Thoracic aorta (tissue), 2 donors: Measurements from ENCODE around the gene VWA8. TPM values are rescaled to one million over a fixed set of nuclear protein-coding genes. Genes with fewer than 3 reads are reported as not detected.
A peak's percentile ranks its signal among the peaks of the same experiment; 100 is the strongest.

Experiments
- ATAC-seq: fragments of 150-250 bp; one replicate; pipeline ENCODE4 v1.8.0; 2017; ENCODE audit warnings: low read depth; ENCODE audit not compliant: insufficient number of reproducible peaks, low FRiP score
- DNase-seq: peaks from one replicate; pipeline ENCODE4 v3.0.0-alpha.2; 2020; ENCODE audit warnings: low spot score
- H3K27ac ChIP-seq, 2 donors: fragments of 200-600 bp; sonication (generic); 1 replicate in 1 of 2; 2 replicates in 1 of 2; pipeline ENCODE4 v1.5.1; 2016; ENCODE audit warnings: mild to moderate bottlenecking in 2 of 2, moderate library complexity in 2 of 2
- H3K27me3 ChIP-seq: fragments of 200-600 bp; sonication (generic); replicated peaks from 2 replicates; pipeline ENCODE4 v1.6.0; 2016; ENCODE audit warnings: mild to moderate bottlenecking; ENCODE audit not compliant: insufficient read depth
- H3K36me3 ChIP-seq: fragments of 200-600 bp; sonication (generic); one replicate; pipeline ENCODE4 v1.5.1; 2016
- H3K4me1 ChIP-seq, 2 donors: fragments of 200-600 bp; sonication (generic); 1 replicate in 1 of 2; 2 replicates in 1 of 2; pipeline versions ENCODE4 v1.5.1 to v1.6.0; 2016; ENCODE audit warnings: low read depth in 2 of 2, mild to moderate bottlenecking in 1 of 2; ENCODE audit not compliant: control insufficient read depth in 1 of 2
- H3K4me3 ChIP-seq: fragments of 200-600 bp; sonication (generic); 2 replicates; pipeline ENCODE4 v1.5.1; 2016; ENCODE audit warnings: mild to moderate bottlenecking
- H3K9me3 ChIP-seq: fragments of 200-600 bp; sonication (generic); 2 replicates; pipeline ENCODE4 v1.5.1; 2016
- CTCF ChIP-seq: fragments of 200-600 bp; sonication (generic); IDR thresholded peaks from one replicate; pipeline ENCODE4 v1.5.1; 2019; ENCODE audit warnings: antibody characterized with exemption
- total RNA-seq, 2 donors: library from RNA; depleted of rRNA; stranded (reverse); fragments of >200 nt; gene quantifications; one replicate each; pipeline versions ENCODE4 v1.1.0 to v1.2.3, GENCODE V29; 2016

The VWA8 gene
- total RNA-seq, 2 donors from 2014 or later, result 19.8 to 25.3 TPM

GRCh38 chr13:41833831-41834230 is 127.1 kb downstream of the VWA8 start:
- H3K9me3 ChIP-seq, result no peaks in the 10 kb centered on the region
- ATAC-seq (no peak), DNase-seq (no peak)
- H3K36me3 ChIP-seq, result no peaks in the 10 kb centered on the region
- peaks cover 10 to 14% of the 10 kb centered on the region in 2 donors for H3K4me1 ChIP-seq
- TF ChIP-seq CTCF, result no peak
- H3K27ac ChIP-seq, result no peak overlapping the region
- H3K27me3 ChIP-seq, result no peaks in the 10 kb centered on the region
- H3K4me3 ChIP-seq, result no peak overlapping the region

- Histone ChIP-seq H3K36me3 (no peaks in the 10 kb centered on the region), H3K4me3 (no peak overlapping the region), H3K9me3 (no peaks in the 10 kb centered on the region), H3K27ac (no peak overlapping the region), H3K27me3 (no peaks in the 10 kb centered on the region), H3K4me1 (peaks cover 10 to 16% of the 10 kb centered on the region in 2 donors)
- TF ChIP-seq CTCF, result no peak
- no peak for ATAC-seq
- no peak for DNase-seq
Observed at GRCh38 chr13:41833201-41833600, 127.7 kb downstream of the VWA8 start.

DNA sequence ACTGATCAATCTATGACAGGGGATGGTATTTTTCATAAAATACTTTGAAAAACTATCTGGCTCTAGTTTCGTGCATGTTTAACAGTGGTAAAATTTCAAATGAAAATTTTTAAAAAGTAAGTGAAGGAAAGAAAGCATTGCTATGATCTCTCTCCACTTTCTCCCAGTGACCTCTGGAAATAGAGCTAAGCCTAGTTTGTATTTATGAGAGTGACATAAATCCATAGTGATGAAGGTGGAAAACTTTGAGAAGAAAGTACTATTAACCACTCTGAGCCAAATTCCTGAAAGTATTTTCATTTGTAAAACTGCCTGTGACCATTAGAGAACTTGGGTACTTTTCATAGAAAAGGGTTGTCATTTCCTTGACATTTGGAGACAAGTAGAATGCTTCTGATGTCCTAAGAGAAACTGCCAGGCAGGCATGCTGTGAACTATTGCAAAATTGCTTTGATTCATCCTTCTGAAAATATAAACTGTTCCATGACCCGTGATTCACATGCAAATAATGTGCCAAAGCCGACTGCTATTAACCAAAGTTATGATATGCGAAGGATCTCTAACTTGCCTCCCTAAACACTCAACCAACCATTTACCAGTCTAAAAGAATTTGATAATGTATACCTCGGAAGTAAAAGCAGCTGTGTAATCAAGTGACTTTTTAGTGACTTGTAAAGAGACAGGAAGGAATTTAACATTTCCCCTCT is 133.2 kb downstream of the VWA8 start:
- peak; percentile 7 for DNase-seq
- H3K27ac ChIP-seq, result peak overlapping the region in 1 of 2 donors; percentile 55
- H3K27me3 ChIP-seq, result no peaks in the 10 kb centered on the region
- H3K9me3 ChIP-seq, result no peaks in the 10 kb centered on the region
- H3K36me3 ChIP-seq, result peaks cover 4% of the 10 kb centered on the region
- ATAC-seq, result peak; percentile 78
- no peak for TF ChIP-seq CTCF
- peak overlapping the region; percentile 19 for H3K4me3 ChIP-seq
- H3K4me1 ChIP-seq, result peaks cover 9 to 18% of the 10 kb centered on the region in 2 donors

DNA sequence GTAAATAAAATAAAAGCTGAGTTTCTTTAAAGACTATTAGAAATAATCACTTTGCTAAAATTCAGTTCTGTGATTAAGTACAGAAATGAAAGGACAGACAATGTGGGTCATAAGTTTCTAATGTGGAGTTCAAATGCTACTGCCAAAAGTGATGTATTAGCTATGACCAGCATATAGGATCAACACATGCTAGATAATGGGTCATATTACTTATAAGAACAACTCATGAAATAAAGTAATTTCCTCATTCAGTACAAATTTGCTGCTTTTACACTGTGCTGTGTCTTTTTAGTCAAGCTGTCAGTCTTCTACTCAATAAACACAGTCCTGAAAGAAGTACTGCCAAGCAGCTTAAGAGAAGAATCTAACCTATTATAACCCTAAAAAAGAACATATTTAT is 135.2 kb downstream of the VWA8 start:
- ATAC-seq, result no peak
- Histone ChIP-seq H3K27me3 (no peaks in the 10 kb centered on the region), H3K27ac (no peak overlapping the region), H3K36me3 (peaks cover 4% of the 10 kb centered on the region), H3K4me1 (peaks cover 9 to 18% of the 10 kb centered on the region in 2 donors), H3K4me3 (no peak overlapping the region), H3K9me3 (no peaks in the 10 kb centered on the region)
- no peak for TF ChIP-seq CTCF
- no peak for DNase-seq

GRCh38 chr13:41823476-41823875 is 137.4 kb downstream of the VWA8 start:
- DNase-seq, result no peak
- no peaks in the 10 kb centered on the region for H3K27me3 ChIP-seq
- H3K27ac ChIP-seq, result no peak overlapping the region
- H3K4me1 ChIP-seq, result peaks cover 9 to 18% of the 10 kb centered on the region in 2 donors
- TF ChIP-seq CTCF, result no peak
- no peaks in the 10 kb centered on the region for H3K9me3 ChIP-seq
- H3K36me3 ChIP-seq, result peaks cover 4% of the 10 kb centered on the region
- ATAC-seq, result no peak
- H3K4me3 ChIP-seq, result no peak overlapping the region
